ENCODE measurements around the gene ATG5. TPM values are rescaled to one million over a fixed set of nuclear protein-coding genes. Genes with fewer than 3 reads are reported as not detected.

ATG5 gene
- total and polyA plus RNA-seq, 12 donors, result 20.1 to 65.9 (median 41.9) TPM

- Histone ChIP-seq H3K4me3 (no peak overlapping the region), H3K27ac (peak overlapping the region in 2 of 5 donors; percentile 6 to 38)
These were observed 15.7 kb downstream of the ATG5 start for GRCh38 chr6:106309766-106310373.

GRCh38 chr6:106308985-106309384 lies 16.6 kb downstream of the ATG5 start:
- Histone ChIP-seq H3K27me3 (no peaks in the 10 kb centered on the region), H3K4me3 (no peak overlapping the region), H3K9me3 (replicated peaks in 1 of 3) (no peaks in the 10 kb centered on the region), H3K4me1 (replicated peaks in 1 of 2) (peaks cover 25 to 35% of the 10 kb centered on the region in 2 donors), H3K36me3 (replicated peaks in 1 of 2) (no peaks in the 10 kb centered on the region), H3K27ac (peak overlapping the region in 1 of 5 donors; percentile 6)
- no peak for DNase-seq
- intact Hi-C loops (cut with DNase I), result loop anchor here in 1 of 2 donors (10.0 kb wide), 1 partner anchor 824 kb away; no protein-coding TSS in a partner anchor
- TF ChIP-seq CTCF (IDR thresholded peaks at IDR 0.05) (no peak), POLR2A (IDR thresholded peaks at IDR 0.05) (no peak)
- 39 to 46% (median 42%) methylated on average over 2 of the region's 2 CpGs for WGBS, 4 donors

More at GRCh38 chr6:106309766-106310373, 15.7 kb downstream of the ATG5 start:
- intact Hi-C loops (cut with DNase I), result loop anchor here in 1 of 2 donors (10.0 kb wide), 1 partner anchor 825 kb away; no protein-coding TSS in a partner anchor
- 47 to 51% (median 48%) methylated on average over 3 of the region's 3 CpGs for WGBS, 4 donors
- no peaks in the 10 kb centered on the region for H3K36me3 ChIP-seq (replicated peaks in 1 of 2)
- no peak for DNase-seq
- H3K27me3 ChIP-seq, result no peaks in the 10 kb centered on the region
- H3K4me1 ChIP-seq (replicated peaks in 1 of 2), result peaks cover 25 to 35% of the 10 kb centered on the region in 2 donors
- no peaks in the 10 kb centered on the region for H3K9me3 ChIP-seq (replicated peaks in 1 of 3)
- TF ChIP-seq POLR2A (IDR thresholded peaks at IDR 0.05) (no peak), CTCF (IDR thresholded peaks at IDR 0.05) (no peak)

GRCh38 chr6:106305740-106306139 lies 19.8 kb downstream of the ATG5 start:
- 79 to 97% (median 94%) methylated on average over 2 of the region's 2 CpGs for WGBS, 4 donors
- Histone ChIP-seq H3K4me3 (no peak overlapping the region), H3K27ac (no peak overlapping the region), H3K27me3 (no peaks in the 10 kb centered on the region), H3K9me3 (replicated peaks in 1 of 3) (no peaks in the 10 kb centered on the region), H3K4me1 (replicated peaks in 1 of 2) (peaks cover 15 to 35% of the 10 kb centered on the region in 2 donors), H3K36me3 (replicated peaks in 1 of 2) (no peaks in the 10 kb centered on the region)
- no peak for TF ChIP-seq POLR2A (IDR thresholded peaks at IDR 0.05)
- no peak for TF ChIP-seq CTCF (IDR thresholded peaks at IDR 0.05)
- no peak for DNase-seq
- intact Hi-C loops (cut with DNase I), result loop anchor here in 1 of 2 donors (10.0 kb wide), 1 partner anchor 821 kb away; no protein-coding TSS in a partner anchor

- Histone ChIP-seq H3K4me1 (replicated peaks in 1 of 2) (peaks cover 9 to 24% of the 10 kb centered on the region in 2 donors), H3K4me3 (no peak overlapping the region), H3K36me3 (replicated peaks in 1 of 2) (no peaks in the 10 kb centered on the region), H3K27ac (no peak overlapping the region), H3K27me3 (no peaks in the 10 kb centered on the region), H3K9me3 (replicated peaks in 1 of 3) (no peaks in the 10 kb centered on the region)
- intact Hi-C loops (cut with DNase I), result loop anchor here in 1 of 2 donors (10.0 kb wide), 1 partner anchor 816 kb away; no protein-coding TSS in a partner anchor
- peak in 5 of 6 experiments; percentile 38 to 60 (median 54) for TF ChIP-seq CTCF (IDR thresholded peaks at IDR 0.05)
- TF ChIP-seq POLR2A (IDR thresholded peaks at IDR 0.05), result no peak
- 58 to 71% (median 67%) methylated on average over 3 of the region's 3 CpGs for WGBS, 4 donors
- DNase-seq, result no peak
These were observed 24.6 kb downstream of the ATG5 start for GRCh38 chr6:106300944-106301343.
